Retinal pigment epithelial cell (primary cell): ENCODE data around the gene DSCAML1.

Experiments used
- DNase-seq: peaks from one replicate; pipeline ENCODE4 v3.0.0-alpha.2; 2010; ENCODE audit warnings: low read depth
- H3K4me3 ChIP-seq: 2 replicates; pipeline ENCODE4 v1.5.1; 2011; ENCODE audit warnings: mild to moderate bottlenecking, low read length, control low read depth, moderate library complexity
- TF ChIP-seq, protein P1 (sequence below): conservative IDR thresholded peaks from 2 replicates; pipeline ENCODE4 v1.5.1; 2011; ENCODE audit warnings: low read depth, low read length, control low read depth, inconsistent platforms

The DSCAML1 gene

DNA sequence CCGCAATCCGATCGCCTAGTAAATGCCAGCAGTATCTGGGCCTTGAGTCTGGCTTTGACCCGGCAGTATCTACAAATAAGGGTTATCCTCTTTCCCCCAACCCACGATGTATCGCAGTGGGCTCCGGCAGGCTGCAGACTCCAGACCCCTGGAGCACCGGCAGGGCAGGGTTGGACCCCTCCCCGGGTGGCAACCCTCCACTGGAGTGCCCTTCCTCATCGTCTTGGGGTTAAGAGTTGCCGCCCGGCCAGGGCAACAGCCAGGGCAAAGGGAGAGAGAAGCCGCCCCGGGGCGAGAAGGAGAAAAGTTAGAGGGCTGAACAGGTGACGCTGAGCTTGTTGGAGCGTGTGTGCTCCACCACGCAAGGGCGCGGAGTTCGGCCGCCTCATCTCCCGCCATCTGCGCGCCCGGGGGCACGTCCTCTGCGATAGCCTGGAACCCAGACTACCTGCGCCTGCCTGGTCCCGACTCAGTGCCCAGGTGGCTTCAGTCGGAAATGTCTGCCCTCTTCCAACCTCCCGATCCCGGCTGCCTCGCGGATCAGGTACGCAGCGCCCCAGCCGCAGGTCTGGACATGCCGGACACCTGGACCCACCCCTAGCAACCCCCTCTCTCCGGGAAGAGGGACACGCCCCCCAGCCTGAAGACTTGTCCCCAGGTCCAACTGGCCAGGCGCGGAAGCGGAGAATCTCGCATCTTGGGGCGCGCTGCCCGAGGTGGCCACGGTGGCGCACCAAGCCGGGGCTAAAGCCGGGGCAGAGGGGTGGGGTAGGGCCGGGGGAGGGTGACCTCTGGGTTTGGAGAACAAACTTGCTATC lies 1.2 kb downstream of the DSCAML1 start:
- no peak overlapping the region for H3K4me3 ChIP-seq
- TF ChIP-seq, protein P1, sequence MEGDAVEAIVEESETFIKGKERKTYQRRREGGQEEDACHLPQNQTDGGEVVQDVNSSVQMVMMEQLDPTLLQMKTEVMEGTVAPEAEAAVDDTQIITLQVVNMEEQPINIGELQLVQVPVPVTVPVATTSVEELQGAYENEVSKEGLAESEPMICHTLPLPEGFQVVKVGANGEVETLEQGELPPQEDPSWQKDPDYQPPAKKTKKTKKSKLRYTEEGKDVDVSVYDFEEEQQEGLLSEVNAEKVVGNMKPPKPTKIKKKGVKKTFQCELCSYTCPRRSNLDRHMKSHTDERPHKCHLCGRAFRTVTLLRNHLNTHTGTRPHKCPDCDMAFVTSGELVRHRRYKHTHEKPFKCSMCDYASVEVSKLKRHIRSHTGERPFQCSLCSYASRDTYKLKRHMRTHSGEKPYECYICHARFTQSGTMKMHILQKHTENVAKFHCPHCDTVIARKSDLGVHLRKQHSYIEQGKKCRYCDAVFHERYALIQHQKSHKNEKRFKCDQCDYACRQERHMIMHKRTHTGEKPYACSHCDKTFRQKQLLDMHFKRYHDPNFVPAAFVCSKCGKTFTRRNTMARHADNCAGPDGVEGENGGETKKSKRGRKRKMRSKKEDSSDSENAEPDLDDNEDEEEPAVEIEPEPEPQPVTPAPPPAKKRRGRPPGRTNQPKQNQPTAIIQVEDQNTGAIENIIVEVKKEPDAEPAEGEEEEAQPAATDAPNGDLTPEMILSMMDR, result no peak
- no peak for DNase-seq

DNA sequence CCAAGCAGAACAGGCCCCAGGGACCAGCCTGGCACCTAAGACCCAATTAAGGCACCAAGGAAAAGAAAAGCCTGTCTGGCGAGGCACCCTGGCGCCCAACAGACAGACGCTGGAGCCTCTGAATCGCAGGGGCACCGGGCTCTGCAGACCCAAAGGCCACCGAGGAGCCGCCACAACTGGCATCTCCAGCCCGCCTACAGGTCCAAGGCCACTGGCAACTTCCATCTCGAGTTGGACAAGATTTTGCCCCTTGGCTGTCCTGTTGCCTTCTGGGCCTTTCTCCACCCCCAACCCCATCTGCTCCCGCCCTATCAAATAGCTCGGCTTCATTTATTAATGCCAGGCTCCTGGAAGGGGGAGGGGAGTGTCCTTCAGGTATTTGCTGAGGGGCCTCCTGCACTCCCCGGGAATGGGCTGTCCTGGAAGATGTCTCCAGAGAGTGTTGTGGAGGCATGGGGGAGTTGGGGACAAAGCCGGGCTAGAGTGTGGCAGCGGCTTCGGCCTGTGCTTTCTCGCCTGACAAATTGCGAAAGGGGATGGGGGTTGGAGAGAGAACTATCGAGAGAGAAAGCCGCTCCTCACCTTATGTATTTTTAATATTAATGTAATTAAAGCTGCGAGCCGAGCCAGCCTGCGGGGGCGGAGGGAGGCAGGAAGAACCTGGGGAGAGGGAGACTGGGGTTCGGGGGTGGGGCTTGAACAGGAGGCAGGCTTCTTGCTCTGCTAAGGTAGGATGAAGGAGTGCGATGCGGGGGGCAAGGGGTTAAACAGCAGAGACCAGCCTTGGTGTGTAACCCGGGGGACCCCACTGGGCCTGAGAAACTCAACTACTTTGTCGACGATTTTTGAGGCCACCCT lies 2.0 kb downstream of the DSCAML1 start:
- TF ChIP-seq, protein P1, result no peak
- H3K4me3 ChIP-seq, result no peak overlapping the region
- no peak for DNase-seq

DNA sequence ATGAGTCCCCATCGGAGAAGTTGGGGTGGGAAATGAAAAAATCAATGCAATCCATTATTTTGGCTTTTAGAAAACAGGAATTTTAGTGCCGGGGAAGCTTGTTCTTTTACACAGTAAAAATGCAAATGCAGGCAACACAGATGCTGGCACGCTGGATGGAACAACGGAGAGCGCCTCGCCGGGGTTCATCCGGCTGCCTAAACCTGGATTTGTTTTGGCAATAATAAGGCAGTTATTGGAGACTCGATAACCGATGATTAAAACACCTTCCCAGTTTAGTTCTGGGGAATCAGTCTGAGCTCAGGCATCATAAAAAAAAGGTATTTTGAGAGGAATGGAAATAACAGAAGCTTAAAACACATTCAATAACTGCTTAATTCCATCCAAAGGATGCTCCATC lies 2.9 kb downstream of the DSCAML1 start:
- TF ChIP-seq, protein P1, result no peak

DNA sequence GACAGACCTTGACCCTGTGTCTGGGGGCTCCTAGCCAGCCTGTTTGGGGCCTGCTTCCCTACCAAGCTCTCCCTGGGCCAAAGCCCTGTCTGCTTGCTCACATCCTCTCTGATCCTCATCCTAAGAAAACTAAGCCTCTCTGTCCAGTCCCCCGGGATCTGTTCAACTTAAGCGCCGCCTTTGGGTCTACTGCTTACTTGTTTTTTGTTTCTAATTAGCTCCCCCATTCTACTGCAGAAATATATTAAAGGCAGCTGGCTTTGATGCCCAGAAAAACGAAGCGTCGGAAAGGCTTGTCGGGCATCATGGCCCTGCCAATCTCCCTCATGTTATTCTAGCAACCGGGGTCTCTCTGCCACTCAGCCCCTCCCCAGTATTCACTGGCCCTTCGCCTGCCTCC lies 3.4 kb downstream of the DSCAML1 start:
- DNase-seq, result no peak
- H3K4me3 ChIP-seq, result no peak overlapping the region
- TF ChIP-seq, protein P1, result no peak

More for the DNA sequence above, 2.9 kb downstream of the DSCAML1 start:
- DNase-seq, result no peak
- H3K4me3 ChIP-seq, result no peak overlapping the region

DNA sequence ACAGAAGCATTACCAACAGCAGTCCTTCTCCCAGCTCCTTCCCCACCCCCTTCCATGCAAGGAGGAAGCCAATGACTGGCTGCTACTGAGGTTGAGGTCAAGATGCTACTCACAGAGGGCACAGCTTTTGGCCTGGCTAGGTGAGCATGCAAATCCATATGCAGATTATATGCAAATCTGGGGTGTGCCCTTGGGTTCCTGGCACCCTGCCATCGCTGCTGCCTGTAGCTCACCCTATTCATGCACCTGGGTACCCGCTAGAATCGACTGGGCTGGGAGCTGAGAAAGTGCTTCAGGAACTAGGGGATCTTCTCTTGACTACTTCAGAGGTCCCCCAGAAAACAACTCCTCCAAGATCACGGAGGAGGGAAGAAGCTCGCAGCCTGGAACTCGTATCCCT lies 4.0 kb downstream of the DSCAML1 start:
- DNase-seq, result no peak
- no peak overlapping the region for H3K4me3 ChIP-seq
- TF ChIP-seq, protein P1, result no peak

DNA sequence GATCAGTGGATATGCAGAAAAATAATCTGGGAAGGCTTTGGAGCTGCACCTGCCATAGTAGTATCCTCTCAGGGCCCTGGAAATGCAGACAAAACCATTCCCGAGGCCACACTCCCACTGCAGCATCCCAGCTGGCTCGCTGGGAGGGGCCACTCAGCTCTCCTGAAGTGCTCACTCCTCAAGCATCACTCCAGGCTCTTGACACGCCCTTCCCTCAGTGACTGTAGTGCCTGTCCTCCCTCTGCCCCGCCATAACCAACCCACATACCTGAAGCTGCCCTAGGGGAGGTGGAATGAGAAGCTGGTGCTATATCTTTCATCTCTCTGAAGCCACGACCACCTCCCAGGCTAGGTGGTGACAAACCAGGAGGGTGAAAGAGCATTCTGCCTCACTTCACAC lies 4.8 kb downstream of the DSCAML1 start:
- H3K4me3 ChIP-seq, result no peak overlapping the region
- TF ChIP-seq, protein P1, result no peak
- no peak for DNase-seq
